Stimulated activated CD4-positive, alpha-beta T cell treated with anti-CD3 and anti-CD28 coated beads, Interleukin-4, amount 100 ng/mL, for 24 hours (primary cell): Measurements from ENCODE around the gene PTPRF.
"Not testable (repeated sequence)": the region's sequence is repeated elsewhere in the genome, so short reads cannot be mapped to it uniquely, and the experiment has no call there.

ENCODE experiments used
- DNase-seq: peaks from one replicate; pipeline ENCODE4 v3.0.0-alpha.2; 2020

PTPRF gene

DNA sequence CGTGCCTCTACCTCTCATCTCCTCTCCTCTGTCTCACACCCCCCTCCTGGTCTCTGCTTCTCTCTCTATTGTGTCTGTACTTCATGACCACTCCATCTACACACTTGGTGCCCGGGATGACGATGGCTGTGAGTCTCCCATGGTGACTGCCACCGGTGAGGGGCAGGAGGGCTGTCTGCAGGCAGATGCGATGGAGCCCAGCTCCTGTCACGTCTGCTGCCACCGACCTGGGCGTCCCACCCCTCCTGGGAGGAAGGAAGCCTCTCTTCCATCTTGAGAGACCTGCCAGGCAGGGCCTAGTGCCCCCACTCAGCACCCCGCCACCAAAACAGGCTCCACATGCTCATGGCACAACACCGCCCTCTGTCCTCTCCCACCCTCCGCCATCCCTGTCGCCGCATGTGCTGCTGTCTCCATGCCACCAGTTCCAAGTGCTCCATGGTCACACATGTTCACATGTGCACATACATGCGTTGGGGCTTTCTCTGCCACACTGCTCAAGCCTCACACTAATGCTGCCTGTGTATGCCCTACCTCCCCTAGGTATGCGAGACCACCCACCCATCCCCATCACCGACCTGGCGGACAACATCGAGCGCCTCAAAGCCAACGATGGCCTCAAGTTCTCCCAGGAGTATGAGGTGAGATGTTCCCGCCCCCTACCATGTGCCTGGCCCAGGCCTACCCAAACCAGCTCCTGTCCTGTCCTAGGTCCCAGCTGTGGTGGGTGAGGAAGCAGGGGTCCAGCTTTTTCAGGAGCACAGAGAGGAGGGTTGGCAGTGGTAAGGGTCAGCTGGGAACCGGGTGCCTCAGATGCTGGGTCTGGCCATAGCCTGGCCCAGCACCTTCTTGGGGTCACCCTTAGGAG lies 82.6 kb downstream of the PTPRF start:
- DNase-seq = no peak

DNA sequence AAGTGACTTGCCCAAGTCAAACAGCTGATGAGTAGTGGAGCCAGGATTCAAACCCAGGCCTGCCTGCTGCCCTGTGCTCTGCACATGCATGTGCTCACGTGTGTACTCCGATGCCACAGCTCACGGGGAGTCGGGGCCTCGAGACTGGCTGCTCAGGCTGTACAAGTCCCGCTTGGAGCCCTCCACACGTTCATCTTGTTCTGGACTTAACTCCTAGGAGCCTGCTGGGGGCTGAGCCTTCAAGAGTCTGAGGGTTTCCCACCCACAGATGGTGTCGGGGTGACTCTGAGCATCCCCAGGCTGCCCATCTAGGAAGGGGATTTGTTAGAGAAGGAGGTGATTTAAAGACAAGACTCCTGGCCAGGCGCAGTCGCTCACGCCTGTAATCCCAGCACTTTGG lies 83.5 kb downstream of the PTPRF start:
- DNase-seq = no peak

DNA sequence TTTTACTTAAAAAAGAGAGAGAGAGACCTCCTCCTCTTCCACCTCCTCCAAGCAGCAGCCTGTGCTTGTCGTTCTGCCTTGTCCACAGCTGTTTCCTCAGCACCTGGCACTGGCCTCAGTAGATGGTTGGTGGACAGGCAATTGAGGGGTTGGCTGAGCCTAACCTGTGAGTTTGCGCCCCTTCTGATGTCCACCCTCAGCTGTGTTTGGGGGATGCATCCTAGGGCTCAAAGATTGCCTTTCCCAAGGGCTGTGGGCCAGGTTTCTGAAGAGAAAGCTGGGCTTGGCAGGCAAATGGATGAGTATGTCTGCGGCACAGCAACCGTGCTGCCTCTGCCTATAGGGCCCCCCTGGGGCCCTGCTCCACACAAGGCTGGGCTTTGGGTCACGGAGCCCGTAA lies 84.2 kb downstream of the PTPRF start:
- DNase-seq = no peak

DNA sequence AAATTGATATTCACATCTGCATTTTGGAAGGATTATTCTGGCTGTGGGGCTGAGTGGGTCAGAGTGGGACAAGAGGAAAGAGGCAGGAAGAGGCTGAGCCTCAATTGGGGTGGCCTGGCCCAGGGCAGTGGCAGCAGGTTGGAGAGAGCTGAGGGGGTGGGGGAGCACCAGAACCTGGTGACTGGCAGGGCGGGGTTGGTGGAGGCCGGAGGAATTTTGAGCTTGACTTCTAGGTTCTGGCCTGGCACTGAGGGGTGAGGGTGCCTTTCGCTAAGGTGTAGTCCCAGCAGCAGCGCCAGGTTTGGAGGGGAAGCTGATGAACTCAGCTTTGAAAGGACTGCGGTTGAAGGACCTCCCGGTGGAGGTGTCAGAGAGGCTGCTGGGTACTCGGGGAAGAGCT lies 85.7 kb downstream of the PTPRF start:
- DNase-seq = no peak

DNA sequence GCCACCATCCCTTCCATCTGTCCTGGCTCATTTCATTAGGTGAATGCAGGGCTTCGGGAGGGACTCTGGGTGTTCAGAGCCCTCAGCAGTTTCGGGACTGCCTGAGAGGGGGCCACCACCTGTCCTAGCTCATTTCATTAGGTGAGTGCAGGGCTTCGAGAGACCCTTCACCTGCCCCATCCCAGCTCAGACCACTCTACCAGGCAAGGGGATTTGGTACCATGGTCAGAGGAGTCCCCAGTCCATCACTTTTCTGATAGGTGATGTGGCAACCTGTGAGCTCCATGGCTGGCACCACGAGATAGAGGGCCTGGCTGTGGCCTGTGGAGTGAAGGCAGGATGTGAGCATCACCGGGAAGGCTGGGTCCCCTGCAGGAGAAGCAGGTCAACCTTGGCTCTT lies 86.3 kb downstream of the PTPRF start:
- DNase-seq = no peak

DNA sequence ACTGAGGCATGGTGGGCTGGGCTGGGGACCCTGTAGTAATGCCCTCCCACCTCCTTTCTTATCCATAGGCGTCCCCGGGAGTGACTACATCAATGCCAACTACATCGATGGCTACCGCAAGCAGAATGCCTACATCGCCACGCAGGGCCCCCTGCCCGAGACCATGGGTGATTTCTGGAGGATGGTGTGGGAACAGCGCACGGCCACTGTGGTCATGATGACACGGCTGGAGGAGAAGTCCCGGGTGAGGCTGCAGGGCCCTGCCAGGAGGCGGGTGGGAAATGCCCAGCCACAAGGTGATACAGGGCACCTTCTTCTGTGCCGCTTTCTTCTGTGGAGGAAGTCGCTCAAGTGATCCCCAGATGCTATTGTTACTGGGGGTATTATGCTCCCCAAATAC lies 87.0 kb downstream of the PTPRF start:
- no peak for DNase-seq

DNA sequence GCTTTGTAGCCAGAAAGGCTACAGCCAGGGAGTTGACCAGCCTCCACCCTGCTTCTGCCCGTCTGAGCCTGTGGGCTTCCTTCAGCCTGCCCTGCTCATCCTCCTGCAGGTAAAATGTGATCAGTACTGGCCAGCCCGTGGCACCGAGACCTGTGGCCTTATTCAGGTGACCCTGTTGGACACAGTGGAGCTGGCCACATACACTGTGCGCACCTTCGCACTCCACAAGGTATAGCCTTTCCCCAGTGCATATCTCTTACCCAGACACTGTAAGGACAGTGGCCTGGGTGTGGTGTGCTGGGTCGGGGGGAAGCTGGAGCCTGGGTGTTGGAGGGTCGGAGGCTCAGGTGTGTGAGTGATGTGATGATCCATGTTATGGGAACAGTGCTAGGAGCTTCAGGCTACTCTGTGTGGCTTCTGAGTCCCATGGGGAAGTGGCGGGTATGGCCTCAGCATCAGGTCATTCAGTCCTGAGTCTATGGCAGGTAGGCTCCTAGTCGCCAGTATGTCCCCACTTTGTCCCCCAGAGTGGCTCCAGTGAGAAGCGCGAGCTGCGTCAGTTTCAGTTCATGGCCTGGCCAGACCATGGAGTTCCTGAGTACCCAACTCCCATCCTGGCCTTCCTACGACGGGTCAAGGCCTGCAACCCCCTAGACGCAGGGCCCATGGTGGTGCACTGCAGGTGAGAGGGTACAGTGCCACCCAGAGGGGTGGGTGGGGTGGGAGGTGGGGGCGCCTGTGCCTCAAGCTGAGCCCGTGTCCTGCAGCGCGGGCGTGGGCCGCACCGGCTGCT lies 88.0 kb downstream of the PTPRF start:
- no peak for DNase-seq

DNA sequence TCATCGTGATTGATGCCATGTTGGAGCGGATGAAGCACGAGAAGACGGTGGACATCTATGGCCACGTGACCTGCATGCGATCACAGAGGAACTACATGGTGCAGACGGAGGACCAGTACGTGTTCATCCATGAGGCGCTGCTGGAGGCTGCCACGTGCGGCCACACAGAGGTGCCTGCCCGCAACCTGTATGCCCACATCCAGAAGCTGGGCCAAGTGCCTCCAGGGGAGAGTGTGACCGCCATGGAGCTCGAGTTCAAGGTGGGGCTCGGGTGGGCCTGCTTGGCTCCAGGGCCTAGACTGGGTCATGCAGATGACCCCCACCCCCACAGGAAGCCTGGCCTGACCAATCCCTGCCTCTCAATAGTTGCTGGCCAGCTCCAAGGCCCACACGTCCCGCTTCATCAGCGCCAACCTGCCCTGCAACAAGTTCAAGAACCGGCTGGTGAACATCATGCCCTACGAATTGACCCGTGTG lies 88.7 kb downstream of the PTPRF start:
- DNase-seq = no peak

DNA sequence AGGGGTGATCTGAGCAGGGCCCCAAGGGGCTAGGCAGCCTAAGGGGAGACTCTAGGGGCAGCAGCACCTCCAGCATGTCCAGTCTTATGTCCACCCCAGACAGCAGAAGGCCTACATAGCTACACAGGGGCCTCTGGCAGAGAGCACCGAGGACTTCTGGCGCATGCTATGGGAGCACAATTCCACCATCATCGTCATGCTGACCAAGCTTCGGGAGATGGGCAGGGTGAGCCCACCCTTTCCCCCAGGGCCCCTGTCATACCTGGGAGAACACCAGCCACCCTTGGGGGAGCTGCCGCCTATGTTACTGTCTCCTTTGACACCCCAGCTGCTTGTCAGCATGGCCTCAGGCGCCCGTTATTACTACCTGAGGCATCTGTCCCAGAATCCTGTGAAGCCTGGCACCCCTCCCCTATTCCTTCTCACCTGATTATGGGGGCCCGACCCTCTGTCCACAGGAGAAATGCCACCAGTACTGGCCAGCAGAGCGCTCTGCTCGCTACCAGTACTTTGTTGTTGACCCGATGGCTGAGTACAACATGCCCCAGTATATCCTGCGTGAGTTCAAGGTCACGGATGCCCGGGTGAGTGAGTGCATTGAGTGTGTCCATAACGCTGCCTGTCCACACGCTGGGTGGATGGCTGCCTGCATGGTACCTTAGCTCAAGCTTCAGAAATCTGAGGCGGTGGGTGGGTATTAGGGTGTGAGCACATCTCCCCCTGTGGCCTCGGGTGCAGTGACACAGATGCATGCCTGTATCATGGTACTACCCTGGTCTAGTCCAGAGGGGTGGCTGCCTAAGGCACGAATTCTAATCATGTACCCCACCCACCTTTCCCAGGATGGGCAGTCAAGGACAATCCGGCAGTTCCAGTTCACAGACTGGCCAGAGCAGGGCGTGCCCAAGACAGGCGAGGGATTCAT lies 89.6 kb downstream of the PTPRF start:
- no peak for DNase-seq

DNA sequence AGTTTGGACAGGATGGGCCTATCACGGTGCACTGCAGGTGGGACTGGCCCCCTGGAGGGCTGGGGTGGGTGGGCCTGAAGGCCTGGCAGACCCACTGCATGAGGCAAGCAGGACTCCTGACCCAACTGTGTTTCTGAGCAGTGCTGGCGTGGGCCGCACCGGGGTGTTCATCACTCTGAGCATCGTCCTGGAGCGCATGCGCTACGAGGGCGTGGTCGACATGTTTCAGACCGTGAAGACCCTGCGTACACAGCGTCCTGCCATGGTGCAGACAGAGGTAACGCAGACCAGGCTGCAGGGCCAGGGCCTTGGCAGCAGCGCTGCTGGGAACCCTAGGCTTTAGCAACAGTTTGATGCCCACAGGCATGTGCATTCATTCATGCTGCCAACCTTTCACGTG lies 90.3 kb downstream of the PTPRF start:
- DNase-seq = no peak

DNA sequence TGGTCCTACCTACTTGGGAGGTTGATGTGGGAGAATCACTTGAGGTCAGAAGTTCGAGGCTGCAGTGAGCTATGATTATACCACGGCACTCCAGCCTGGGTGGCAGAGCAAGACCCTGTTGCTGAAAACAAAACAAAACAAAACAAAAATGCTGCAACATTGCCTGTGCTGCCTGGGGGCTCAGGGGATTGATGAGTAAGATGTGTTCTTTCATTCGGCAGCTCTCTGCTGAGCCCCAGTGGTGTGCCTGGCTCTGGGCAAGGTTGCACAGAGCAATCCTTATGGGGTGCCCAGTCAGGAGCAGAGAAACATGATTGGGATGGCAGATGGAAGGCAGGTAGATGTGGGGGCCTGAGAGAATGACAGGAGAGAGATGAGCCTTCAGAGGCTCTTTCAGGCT lies 90.7 kb downstream of the PTPRF start:
- no peak for DNase-seq

DNA sequence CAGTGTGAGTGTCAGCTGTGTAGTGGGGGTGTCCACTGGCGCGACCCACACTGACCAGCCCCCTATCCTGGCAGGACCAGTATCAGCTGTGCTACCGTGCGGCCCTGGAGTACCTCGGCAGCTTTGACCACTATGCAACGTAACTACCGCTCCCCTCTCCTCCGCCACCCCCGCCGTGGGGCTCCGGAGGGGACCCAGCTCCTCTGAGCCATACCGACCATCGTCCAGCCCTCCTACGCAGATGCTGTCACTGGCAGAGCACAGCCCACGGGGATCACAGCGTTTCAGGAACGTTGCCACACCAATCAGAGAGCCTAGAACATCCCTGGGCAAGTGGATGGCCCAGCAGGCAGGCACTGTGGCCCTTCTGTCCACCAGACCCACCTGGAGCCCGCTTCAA lies 91.2 kb downstream of the PTPRF start:
- no peak for DNase-seq

DNA sequence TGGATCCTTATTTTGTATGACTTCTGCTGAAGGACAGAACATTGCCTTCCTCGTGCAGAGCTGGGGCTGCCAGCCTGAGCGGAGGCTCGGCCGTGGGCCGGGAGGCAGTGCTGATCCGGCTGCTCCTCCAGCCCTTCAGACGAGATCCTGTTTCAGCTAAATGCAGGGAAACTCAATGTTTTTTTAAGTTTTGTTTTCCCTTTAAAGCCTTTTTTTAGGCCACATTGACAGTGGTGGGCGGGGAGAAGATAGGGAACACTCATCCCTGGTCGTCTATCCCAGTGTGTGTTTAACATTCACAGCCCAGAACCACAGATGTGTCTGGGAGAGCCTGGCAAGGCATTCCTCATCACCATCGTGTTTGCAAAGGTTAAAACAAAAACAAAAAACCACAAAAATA lies 91.8 kb downstream of the PTPRF start:
- no peak for DNase-seq

DNA sequence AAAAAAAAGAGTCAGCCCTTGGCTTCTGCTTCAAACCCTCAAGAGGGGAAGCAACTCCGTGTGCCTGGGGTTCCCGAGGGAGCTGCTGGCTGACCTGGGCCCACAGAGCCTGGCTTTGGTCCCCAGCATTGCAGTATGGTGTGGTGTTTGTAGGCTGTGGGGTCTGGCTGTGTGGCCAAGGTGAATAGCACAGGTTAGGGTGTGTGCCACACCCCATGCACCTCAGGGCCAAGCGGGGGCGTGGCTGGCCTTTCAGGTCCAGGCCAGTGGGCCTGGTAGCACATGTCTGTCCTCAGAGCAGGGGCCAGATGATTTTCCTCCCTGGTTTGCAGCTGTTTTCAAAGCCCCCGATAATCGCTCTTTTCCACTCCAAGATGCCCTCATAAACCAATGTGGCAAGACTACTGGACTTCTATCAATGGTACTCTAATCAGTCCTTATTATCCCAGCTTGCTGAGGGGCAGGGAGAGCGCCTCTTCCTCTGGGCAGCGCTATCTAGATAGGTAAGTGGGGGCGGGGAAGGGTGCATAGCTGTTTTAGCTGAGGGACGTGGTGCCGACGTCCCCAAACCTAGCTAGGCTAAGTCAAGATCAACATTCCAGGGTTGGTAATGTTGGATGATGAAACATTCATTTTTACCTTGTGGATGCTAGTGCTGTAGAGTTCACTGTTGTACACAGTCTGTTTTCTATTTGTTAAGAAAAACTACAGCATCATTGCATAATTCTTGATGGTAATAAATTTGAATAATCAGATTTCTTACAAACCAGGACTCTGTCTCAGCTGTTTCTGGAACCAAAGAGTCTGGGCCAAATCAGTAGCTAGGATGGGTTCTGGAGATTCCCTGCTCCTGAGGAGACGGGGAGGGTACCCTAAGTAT lies 92.5 kb downstream of the PTPRF start:
- DNase-seq = no peak

DNA sequence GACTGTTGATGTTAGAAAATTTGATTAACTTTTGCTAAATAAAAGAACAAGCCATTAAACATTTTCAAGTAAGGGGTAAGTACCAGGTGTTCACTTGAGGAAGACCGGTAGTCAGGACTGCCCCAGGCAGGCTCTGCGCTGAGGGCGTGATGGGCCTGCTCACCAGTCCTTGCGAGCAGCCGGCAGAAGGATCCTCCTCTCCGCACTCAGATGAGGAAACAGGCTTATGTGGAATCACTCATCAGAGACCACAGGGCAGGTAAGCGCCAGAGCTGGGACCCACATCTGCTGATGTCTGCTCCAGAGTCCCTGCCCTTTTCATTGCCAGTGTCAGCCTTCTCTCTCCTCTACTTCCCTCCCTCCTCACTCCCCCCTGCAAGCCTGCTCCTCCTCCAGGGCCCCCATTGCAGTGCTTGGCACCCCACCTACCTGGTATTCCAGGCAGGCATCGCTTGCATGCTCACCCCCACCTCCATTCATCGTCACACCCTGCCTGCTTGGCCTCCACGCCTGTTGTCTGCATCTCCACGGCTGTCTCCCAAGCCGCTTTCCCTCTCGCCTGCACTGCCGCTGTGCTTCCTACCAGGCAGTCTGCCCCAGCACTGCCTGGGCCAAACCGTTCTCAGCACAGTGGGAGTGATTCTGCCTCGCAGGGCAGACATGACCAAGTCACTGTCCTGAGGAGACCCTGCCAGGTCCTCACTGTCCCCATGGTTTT lies 94.5 kb downstream of the PTPRF start:
- DNase-seq = no peak

DNA sequence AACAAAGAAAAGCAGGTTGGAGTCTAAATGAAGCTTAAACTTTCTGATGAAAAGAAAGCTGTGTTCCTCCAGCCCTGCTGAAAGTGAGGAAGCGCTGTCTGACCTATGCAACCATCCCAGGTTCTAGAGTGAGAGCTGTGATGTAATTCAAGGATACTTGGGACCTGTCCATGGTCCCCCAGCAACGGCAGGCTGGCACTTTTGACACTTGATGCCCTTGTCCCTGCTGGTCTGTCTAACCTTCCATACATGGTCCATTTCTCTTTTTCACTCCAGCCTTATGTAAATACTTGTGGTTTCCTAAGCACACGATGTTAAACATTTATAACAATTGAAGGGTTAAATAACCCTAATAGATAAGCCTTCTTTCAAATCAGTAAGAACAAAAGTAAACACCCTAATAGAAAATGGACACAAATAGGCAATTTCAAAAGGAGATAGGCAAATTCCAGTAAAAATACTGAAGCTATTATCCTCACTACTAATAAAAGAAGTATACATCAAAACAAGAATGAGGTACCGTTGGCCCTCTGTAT lies 101.5 kb downstream of the PTPRF start:
- DNase-seq = no peak

DNA sequence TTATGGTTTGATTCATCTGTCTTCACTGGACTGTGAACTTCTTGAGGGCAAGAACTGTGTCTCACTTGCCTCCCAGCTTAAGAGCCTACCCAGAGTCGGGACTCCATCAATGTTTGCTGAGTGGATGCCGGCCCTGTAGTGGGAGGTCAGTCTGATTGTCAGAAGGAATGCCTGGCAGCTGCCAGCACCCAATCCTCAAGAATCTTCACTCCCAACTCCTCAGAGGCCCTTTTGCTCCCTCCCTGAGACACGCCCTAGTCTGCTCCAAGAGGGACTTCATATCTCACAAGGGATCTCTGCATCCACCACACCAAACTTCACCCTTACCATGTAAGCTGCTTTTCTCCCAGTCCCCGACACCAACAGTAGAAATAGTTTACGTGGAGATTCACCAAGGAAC lies 104.0 kb downstream of the PTPRF start:
- no peak for DNase-seq

DNA sequence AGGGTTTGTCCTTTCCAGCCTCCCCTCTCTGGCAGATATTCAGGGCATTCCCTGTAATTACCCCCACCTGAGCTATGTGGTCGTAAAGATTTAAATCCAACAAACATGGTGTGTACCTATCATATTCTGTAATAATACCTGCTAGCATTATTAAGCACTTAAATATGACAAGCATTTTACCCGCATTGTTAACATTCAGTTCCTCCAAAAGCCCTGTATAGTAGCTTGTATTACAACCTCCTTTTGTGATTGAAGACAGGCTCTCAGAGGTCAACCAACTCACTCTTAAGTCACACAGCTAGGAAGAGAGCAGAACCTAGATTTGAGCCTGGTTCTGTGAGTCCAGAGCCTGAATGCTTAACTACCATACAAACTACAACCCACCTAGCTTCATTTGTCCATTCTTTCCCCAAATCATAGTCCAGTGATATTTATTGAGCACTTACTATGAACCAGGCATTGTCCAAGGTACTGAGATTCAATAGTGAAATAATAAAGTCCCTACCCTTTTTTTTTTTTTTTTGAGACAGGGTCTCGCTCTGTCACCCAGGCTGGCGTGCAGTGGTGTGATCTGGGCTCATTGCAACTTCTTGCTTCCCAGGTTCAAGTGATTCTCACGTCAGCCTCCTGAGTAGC lies 105.4 kb downstream of the PTPRF start:
- DNase-seq = no peak

DNA sequence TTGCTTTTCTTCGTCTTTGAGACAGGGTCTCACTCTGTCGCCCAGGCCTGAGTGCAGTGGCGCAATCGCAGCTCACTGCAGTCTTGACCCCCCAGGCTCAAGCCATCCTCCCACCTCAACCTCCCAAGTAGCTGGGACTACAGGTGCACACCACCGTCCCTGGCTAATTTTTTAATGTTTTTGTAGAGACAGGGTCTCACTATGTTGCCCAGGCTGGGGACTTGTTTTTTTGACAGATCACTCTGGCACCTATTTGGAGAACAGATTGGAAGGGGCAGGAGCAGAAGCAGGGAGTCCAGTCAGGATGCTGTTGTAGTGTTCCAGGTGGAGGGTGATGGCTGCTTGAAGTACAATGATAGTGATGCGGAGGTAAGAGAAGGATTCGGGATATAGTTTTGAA lies 106.6 kb downstream of the PTPRF start:
- no peak for DNase-seq

DNA sequence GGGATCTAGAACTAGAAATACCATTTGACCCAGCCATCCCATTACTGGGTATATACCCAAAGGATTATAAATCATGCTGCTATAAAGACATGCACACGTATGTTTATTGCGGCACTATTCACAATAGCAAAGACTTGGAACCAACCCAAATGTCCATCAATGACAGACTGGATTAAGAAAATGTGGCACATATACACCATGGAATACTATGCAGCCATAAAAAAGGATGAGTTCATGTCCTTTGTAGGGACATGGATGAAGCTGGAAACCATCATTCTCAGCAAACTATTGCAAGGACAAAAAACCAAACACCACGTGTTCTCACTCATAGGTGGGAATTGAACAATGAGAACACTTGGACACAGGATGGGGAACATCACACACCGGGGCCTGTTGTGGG lies 107.7 kb downstream of the PTPRF start:
- DNase-seq = not testable (repeated sequence)
